GM12801 (cell line): Measurements from ENCODE around the gene AGFG2.

Experiments used
- TF ChIP-seq, protein P1 (sequence below): IDR thresholded peaks from one replicate; pipeline ENCODE4 v1.5.1; 2011; ENCODE audit warnings: control low read depth; ENCODE audit not compliant: insufficient read length; ENCODE audit errors: extremely low read depth

The AGFG2 gene

DNA sequence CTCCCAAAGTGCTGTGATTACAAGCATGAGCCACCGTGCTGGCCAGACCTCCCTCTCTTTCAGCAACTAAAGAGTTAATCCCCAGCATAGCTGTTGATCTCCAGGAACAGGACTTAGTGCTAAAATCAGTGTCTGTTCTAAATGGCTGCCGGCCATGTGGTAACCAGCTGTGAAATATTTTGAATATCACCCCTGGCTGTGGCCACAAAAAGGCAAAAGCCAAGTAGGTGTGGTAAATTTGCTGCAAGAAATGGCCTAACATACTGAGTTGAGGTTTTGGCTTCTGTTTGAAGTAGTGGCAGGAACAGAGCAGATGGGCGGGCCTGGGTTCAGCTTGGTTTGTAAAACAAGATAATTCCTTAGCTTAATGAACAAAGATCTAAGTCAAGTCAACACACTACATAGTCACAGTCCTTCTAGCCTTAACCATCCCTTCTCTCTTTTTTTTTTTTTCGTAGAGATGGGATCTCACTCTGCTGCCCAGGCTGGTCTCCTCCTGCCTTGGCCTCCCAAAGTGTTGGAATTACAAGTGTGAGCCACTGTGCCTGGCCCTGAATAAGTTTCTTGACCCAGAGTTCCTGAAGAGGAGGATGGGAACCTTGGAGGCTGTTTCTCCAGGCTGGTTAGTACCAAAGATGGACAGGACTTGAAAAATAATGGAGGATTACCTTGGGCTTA, 22.7 kb upstream of the AGFG2 start:
- TF ChIP-seq, protein P1, sequence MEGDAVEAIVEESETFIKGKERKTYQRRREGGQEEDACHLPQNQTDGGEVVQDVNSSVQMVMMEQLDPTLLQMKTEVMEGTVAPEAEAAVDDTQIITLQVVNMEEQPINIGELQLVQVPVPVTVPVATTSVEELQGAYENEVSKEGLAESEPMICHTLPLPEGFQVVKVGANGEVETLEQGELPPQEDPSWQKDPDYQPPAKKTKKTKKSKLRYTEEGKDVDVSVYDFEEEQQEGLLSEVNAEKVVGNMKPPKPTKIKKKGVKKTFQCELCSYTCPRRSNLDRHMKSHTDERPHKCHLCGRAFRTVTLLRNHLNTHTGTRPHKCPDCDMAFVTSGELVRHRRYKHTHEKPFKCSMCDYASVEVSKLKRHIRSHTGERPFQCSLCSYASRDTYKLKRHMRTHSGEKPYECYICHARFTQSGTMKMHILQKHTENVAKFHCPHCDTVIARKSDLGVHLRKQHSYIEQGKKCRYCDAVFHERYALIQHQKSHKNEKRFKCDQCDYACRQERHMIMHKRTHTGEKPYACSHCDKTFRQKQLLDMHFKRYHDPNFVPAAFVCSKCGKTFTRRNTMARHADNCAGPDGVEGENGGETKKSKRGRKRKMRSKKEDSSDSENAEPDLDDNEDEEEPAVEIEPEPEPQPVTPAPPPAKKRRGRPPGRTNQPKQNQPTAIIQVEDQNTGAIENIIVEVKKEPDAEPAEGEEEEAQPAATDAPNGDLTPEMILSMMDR: no peak

DNA sequence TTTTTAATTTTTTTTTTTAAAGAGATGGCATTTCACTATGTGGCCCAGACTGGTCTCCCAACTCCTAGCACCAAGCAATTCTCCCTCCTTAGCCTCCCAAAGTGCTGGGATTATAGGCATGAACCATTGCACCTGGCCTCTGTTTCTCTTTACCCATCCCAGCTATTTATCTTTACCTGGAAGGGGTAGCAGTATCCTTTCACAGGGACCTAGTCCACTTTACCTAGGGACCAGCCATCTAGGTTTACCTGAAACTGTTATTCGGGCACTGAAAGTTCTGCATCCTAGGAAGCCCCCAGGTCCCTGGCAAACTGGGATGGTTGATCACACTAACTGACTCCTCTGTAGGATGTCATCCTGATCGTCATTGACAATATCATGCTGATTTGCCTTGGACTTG, 21.7 kb upstream of the AGFG2 start:
- TF ChIP-seq, protein P1: no peak

DNA sequence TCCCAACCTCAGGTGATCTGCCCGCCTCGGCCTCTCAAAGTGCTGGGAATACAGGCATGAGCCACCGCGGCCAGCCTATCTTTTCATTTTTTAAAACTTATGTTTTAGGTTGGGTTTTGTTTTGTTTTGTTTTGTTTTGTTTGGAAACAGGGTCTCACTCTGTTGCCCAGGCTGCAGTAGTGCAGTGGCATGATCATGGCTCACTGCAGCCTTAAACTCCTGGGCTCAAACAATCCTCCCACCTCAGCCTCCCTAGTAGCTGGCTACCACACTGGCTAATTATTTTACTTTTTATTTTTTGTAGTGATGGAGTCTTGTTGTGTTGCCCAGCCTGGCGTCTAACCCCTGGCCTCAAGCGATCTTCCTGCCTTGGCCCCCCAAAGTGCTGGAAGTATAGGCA, 19.4 kb upstream of the AGFG2 start:
- TF ChIP-seq, protein P1: no peak

DNA sequence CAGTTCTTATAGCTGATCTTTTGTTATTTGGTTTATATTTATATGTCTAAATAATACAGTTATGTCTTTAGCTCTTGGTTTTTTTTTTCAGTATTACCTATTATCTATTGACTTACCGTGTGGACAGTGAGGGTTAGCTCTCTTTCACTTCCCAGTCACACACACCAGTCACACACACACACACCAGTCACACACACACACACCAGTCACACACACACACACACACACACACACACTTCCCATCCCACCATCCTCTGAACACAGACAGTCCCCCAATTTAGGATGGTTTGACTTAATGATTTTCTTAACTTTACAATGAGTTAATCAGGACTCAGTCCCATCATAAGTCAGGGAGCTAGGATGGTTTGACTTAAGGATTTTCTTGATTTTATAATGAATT, 18.9 kb upstream of the AGFG2 start:
- TF ChIP-seq, protein P1: no peak

DNA sequence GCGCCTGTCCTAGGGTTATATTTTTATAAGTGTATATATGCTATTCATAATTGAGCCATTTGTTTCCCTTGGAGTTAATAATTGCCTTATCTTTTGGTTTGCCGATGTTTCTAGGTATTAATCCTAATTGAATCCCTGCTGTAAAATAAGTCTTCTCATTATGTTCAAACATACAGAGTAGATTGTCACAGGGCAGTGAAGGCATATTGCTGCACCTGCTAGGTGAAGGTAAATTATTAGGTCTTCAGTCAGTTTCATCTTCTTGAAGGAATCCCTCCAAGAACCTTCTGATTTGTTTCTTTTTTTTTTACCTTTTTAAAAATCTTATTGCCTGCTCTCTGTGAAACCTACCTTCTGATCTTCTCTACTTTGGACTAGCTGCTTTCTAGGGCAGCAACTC, 17.9 kb upstream of the AGFG2 start:
- TF ChIP-seq, protein P1: no peak

DNA sequence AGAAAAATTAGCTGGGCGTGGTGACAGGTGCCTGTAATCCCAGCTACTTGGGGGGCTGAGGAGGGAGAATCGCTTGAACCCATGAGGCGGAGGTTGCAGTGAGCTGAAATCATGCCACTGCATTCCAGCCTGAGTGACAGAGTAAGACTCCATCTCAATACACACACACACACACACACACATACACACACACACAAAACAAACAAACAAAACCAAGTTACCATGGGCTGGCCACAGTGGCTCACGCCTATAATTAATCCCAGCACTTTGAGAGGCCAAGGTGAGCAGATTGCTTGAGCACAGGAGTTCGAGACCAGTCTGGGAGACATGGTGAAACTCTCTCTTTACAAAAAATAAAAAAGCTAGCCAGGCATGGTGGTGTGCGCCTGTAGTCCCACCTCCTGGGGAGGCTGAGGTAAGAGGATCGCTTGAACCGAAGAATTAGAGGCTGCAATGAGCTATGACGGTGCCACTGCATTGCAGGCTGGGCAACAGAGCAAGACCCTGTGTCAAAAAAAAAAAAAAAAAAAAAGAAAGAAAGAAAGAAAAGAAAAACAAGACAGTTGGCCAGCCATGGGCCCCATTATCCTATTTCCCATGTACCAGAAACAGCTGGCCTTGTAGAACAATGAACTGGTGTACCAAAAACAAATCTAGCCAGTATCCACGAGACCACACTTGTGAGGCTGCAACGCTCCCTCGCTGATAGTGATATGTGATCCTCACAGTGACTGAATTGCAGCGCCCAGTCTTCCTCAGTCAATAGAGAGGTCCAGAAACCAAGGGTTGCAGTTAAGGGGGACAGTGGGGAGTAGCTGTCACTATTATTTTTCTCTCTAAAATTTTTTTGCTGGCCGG, 6.6 kb upstream of the AGFG2 start:
- TF ChIP-seq, protein P1: no peak

DNA sequence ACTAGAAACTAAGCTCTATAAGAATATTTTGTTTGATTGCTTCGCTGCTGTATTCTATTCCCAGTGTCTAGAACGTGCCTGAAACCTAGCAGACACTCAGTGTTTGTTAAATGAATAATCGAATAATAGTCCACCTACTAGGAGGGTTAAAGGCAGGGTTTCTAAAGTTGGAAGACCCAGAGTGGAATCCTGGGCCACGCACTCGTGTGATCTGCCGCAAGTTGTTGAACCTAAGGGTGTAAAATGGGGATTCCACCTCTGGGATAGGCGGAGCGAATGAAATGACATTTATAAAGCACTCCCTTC, 702 bp upstream of the AGFG2 start:
- TF ChIP-seq, protein P1: no peak
